Panc1 (cell line): ENCODE measurements around the gene GLB1L2. TPM values are rescaled to one million over a fixed set of nuclear protein-coding genes. Genes with fewer than 3 reads are reported as not detected.

Experiments
- ATAC-seq: fragments of 200-7000 bp; cut with Tn5 transposase; 2 replicates; pipeline ENCODE4 v1.9.1; 2020; ENCODE audit warnings: mild to moderate bottlenecking, moderate library complexity
- BruUV-seq: library from RNA; stranded (reverse); fragments of 400-500 nt; replicated peaks from 2 replicates; lab custom pipeline; 2021; lab: Mats Ljungman, UMichigan
- CTCF ChIA-PET: fragments of 300-600 bp; sonication (Branson Sonifier 250); formaldehyde crosslinking; loops from one replicate; lab custom pipeline; 2022; ENCODE audit warnings: antibody characterized with exemption; lab: Charles Lee
- POLR2A ChIA-PET: fragments of 300-600 bp; sonication (Branson Sonifier 250); formaldehyde crosslinking; loops from one replicate; lab custom pipeline; 2022; ENCODE audit warnings: antibody characterized with exemption; lab: Charles Lee
- DNase-seq: peaks from one replicate; pipeline ENCODE4 v3.0.0-alpha.2; 2010; ENCODE audit warnings: low read depth, low spot score
- H3K27ac ChIP-seq: 2 replicates; pipeline ENCODE4 v1.5.1; 2011; ENCODE audit warnings: mild to moderate bottlenecking, low read length, inconsistent platforms
- H3K27me3 ChIP-seq: fragments of 200-500 bp; sonication (Bioruptor generic); 2 replicates; pipeline ENCODE4 v1.6.0; 2014; ENCODE audit warnings: low read length, inconsistent platforms; ENCODE audit not compliant: control insufficient read depth, insufficient read depth
- H3K36me3 ChIP-seq: fragments of 200-500 bp; sonication (Bioruptor generic); 2 replicates; pipeline ENCODE4 v1.5.1; 2014; ENCODE audit warnings: inconsistent platforms, mild to moderate bottlenecking, low read length, moderate library complexity; ENCODE audit not compliant: control insufficient read depth, insufficient read depth
- H3K4me1 ChIP-seq: 2 replicates; pipeline ENCODE4 v1.5.1; 2011; ENCODE audit warnings: inconsistent platforms, mild to moderate bottlenecking, low read length, moderate library complexity; ENCODE audit not compliant: control insufficient read depth, insufficient read depth
- H3K4me3 ChIP-seq, 2 experiments: 2 replicates each; pipeline ENCODE4 v1.5.1; 2011 to 2012; ENCODE audit warnings: low read depth in 2 of 2, low read length in 2 of 2, mild to moderate bottlenecking in 2 of 2, inconsistent platforms in 1 of 2, moderate library complexity in 1 of 2
- H3K9me3 ChIP-seq: fragments of 200-500 bp; sonication (Bioruptor generic); 2 replicates; pipeline ENCODE4 v1.5.1; 2014; ENCODE audit warnings: low read depth, mild to moderate bottlenecking, inconsistent platforms, low read length, moderate library complexity; ENCODE audit not compliant: control insufficient read depth, insufficient read depth
- CTCF ChIP-seq: fragments of 450-650 bp; IDR thresholded peaks from 2 replicates; pipeline ENCODE4 v1.5.1; 2017; ENCODE audit warnings: mild to moderate bottlenecking
- POLR2AphosphoS5 ChIP-seq: IDR thresholded peaks from 2 replicates; pipeline ENCODE4 v1.6.1; 2012; ENCODE audit warnings: mild to moderate bottlenecking, low read depth, low read length, moderate library complexity
- REST ChIP-seq, 2 experiments: IDR thresholded peaks; 2 replicates each; pipeline ENCODE4 v1.6.1; 2011 to 2012; ENCODE audit warnings: low read depth in 2 of 2, control low read depth in 1 of 2, low read length in 1 of 2, mild to moderate bottlenecking in 1 of 2, moderate library complexity in 1 of 2; ENCODE audit not compliant: insufficient read depth in 1 of 2
- SIN3A ChIP-seq: IDR thresholded peaks from 2 replicates; pipeline ENCODE4 v1.6.1; 2012; ENCODE audit warnings: low read depth, mild to moderate bottlenecking, low read length, moderate library complexity, borderline replicate concordance; ENCODE audit not compliant: insufficient read depth
- TCF7L2 ChIP-seq: IDR thresholded peaks from 2 replicates; pipeline ENCODE4 v1.6.1; 2011; ENCODE audit warnings: mild to moderate bottlenecking, low read depth, low read length, inconsistent platforms
- in situ Hi-C: cut with HindIII; loops from 2 replicates; pipeline ENCODE4 v1.10.0; 2016; ENCODE audit warnings: low sequenced_read_pairs, low pct_unique_long_range_greater_than_20kb
- intact Hi-C: fragments of 100-400 bp; cut with micrococcal nuclease; formaldehyde crosslinking; loops from one replicate; pipeline ENCODE4 v1.10.0; 2022; ENCODE audit not compliant: unreplicated experiment
- total RNA-seq: library from RNA; stranded (reverse); gene quantifications from one replicate; pipeline ENCODE4 v1.2.1, GENCODE V29; 2021; ENCODE audit not compliant: unreplicated experiment

Gene GLB1L2
- total RNA-seq, 1 experiment from 2014 or later: 10.4 TPM

- CTCF ChIA-PET: no interaction called here
- Histone ChIP-seq H3K9me3 (no peaks in the 10 kb centered on the region), H3K36me3 (no peaks in the 10 kb centered on the region), H3K27ac (no peak overlapping the region), H3K27me3 (no peaks in the 10 kb centered on the region), H3K4me1 (no peaks in the 10 kb centered on the region), H3K4me3 (no peak overlapping the region)
- POLR2A ChIA-PET: no interaction called here
- intact Hi-C loops (no loop called here), in situ Hi-C loops (no loop called here)
- BruUV-seq: no TSS peak
- DNase-seq (no peak), ATAC-seq (no peak)
- TF ChIP-seq TCF7L2: no peak
- no peak for TF ChIP-seq CTCF
- no peak for TF ChIP-seq REST (IDR thresholded peaks at IDR 0.05; ENCODE audit: insufficient read depth in 1 of 2, low read depth in 2 of 2, low read length in 1 of 2)
- TF ChIP-seq SIN3A: no peak
- no peak for TF ChIP-seq POLR2AphosphoS5
These were observed 36.0 kb downstream of the GLB1L2 start for GRCh38 chr11:134367781-134368180.

- in situ Hi-C loops: no loop called here
- no peaks in the 10 kb centered on the region for H3K36me3 ChIP-seq
- ChIA-PET CTCF (no interaction called here), POLR2A (no interaction called here)
- H3K4me1 ChIP-seq: no peaks in the 10 kb centered on the region
- ATAC-seq: no peak
- H3K9me3 ChIP-seq: no peaks in the 10 kb centered on the region
- no peaks in the 10 kb centered on the region for H3K27me3 ChIP-seq
- no TSS peak for BruUV-seq
- TF ChIP-seq REST (IDR thresholded peaks at IDR 0.05; ENCODE audit: insufficient read depth in 1 of 2, low read depth in 2 of 2, low read length in 1 of 2): no peak
- TF ChIP-seq CTCF: no peak
- TF ChIP-seq TCF7L2: no peak
- no peak for TF ChIP-seq SIN3A
- no peak for TF ChIP-seq POLR2AphosphoS5
- H3K27ac ChIP-seq: no peak overlapping the region
- DNase-seq: no peak
- no peak overlapping the region for H3K4me3 ChIP-seq
- intact Hi-C loops: no loop called here
These were observed 38.1 kb downstream of the GLB1L2 start for GRCh38 chr11:134369656-134370525.
